A549 (cell line): ENCODE results near the gene ABCC1. TPM values are rescaled to one million over a fixed set of nuclear protein-coding genes. Genes with fewer than 3 reads are reported as not detected.
A peak's percentile ranks its signal among the peaks of the same experiment; 100 is the strongest.
"Not testable (repeated sequence)": the region's sequence is repeated elsewhere in the genome, so short reads cannot be mapped to it uniquely, and the experiment has no call there.

Experiments used
- ATAC-seq, 2 experiments: fragments of 200-7000 bp in 1 of 2; fragments of >200 bp in 1 of 2; cut with Nextera tagmentation in 1 of 2; cut with Tn5 transposase in 1 of 2; 3 replicates each; pipeline versions ENCODE4 v1.8.0 to v1.9.1; 2018 to 2020; ENCODE audit warnings: mild to moderate bottlenecking in 1 of 2, moderate library complexity in 1 of 2
- CTCF ChIA-PET: fragments of 300-600 bp; sonication (Branson Sonifier 250); formaldehyde crosslinking; extraction: SDS; loops from one replicate; lab custom pipeline; 2021; ENCODE audit warnings: antibody characterized with exemption, inconsistent platforms; lab: Yijun Ruan, JAX
- POLR2A ChIA-PET: fragments of 350-600 bp; formaldehyde crosslinking; extraction: SDS; loops from one replicate; lab custom pipeline; 2021; ENCODE audit warnings: antibody characterized with exemption, inconsistent platforms; lab: Yijun Ruan, JAX
- DNase-seq, 2 experiments: peaks; one replicate each; pipeline versions ENCODE4 v3.0.0 to v3.0.0-alpha.2; 2011 to 2016; ENCODE audit warnings: low read depth in 1 of 2, low spot score in 1 of 2
- FAIRE-seq: peaks from 2 replicates; lab custom pipeline; 2011; peaks lifted over from hg19 to GRCh38; lab: Jason Lieb, UNC
- H3K27ac ChIP-seq, 2 experiments: fragments of >200 bp; sonication (Bioruptor Twin); formaldehyde crosslinking; 3 replicates each; pipeline ENCODE4 v1.5.1; 2016 to 2017
- H3K4me1 ChIP-seq: fragments of >200 bp; sonication (Bioruptor Twin); formaldehyde crosslinking; 3 replicates; pipeline ENCODE4 v1.6.1; 2016
- H3K4me2 ChIP-seq: fragments of >200 bp; sonication (Bioruptor Twin); formaldehyde crosslinking; 3 replicates; pipeline ENCODE4 v1.6.1; 2016
- H3K4me3 ChIP-seq: fragments of >200 bp; sonication (Bioruptor Twin); formaldehyde crosslinking; 3 replicates; pipeline ENCODE4 v1.5.1; 2016
- H3K9me3 ChIP-seq: fragments of >200 bp; sonication (Bioruptor Twin); formaldehyde crosslinking; 3 replicates; pipeline ENCODE4 v1.6.1; 2016
- ATOH8 ChIP-seq: fragments of 250-450 bp; sonication (Bioruptor Pico); IDR thresholded peaks from 2 replicates; pipeline ENCODE4 v1.5.0; 2020; ENCODE audit warnings: low read depth, mild to moderate bottlenecking, moderate library complexity
- BHLHE40 ChIP-seq: IDR thresholded peaks from 2 replicates; pipeline ENCODE4 v1.6.1; 2012; ENCODE audit warnings: low read depth, low read length, inconsistent platforms
- CBX2 ChIP-seq: fragments of 200-600 bp; sonication (generic); IDR thresholded peaks from 2 replicates; pipeline ENCODE4 v1.6.1; 2016; ENCODE audit warnings: low read depth, mild to moderate bottlenecking, borderline replicate concordance
- CHD4 ChIP-seq: fragments of 200-600 bp; sonication (generic); IDR thresholded peaks from 2 replicates; pipeline ENCODE4 v1.6.1; 2016; ENCODE audit warnings: antibody characterized with exemption, mild to moderate bottlenecking, borderline replicate concordance
- E2F6 ChIP-seq: IDR thresholded peaks from 2 replicates; pipeline ENCODE4 v1.6.1; 2012; ENCODE audit warnings: low read depth, borderline replicate concordance
- ESRRA ChIP-seq: fragments of 150-350 bp; IDR thresholded peaks from 2 replicates; pipeline ENCODE4 v1.6.1; 2014; ENCODE audit warnings: mild to moderate bottlenecking, low read length, borderline replicate concordance
- FOSB ChIP-seq: fragments of 250-450 bp; sonication (Bioruptor Pico); IDR thresholded peaks from 2 replicates; pipeline ENCODE4 v1.5.0; 2020; ENCODE audit warnings: mild to moderate bottlenecking, moderate library complexity
- GATA3 ChIP-seq: IDR thresholded peaks from 2 replicates; pipeline ENCODE4 v1.6.1; 2012; ENCODE audit warnings: borderline replicate concordance
- MAFK ChIP-seq: fragments of 450-650 bp; IDR thresholded peaks from 2 replicates; pipeline ENCODE4 v1.6.1; 2014; ENCODE audit not compliant: partially characterized antibody
- PBX3 ChIP-seq: IDR thresholded peaks from 2 replicates; pipeline ENCODE4 v1.6.1; 2012
- POLR2AphosphoS2 ChIP-seq: conservative IDR thresholded peaks from 2 replicates; pipeline ENCODE4 v1.6.1; 2012; ENCODE audit warnings: low read length, improper control_type of control experiment, inconsistent platforms
- RAD21 ChIP-seq, 2 experiments: fragments of >200 bp in 1 of 2; sonication (Bioruptor Twin) in 1 of 2; formaldehyde crosslinking in 1 of 2; IDR thresholded peaks in 1 of 2; conservative IDR thresholded peaks in 1 of 2; 2 replicates in 1 of 2; 3 replicates in 1 of 2; pipeline ENCODE4 v1.6.1; 2012 to 2018; ENCODE audit warnings: inconsistent platforms in 1 of 2
- RARB ChIP-seq: fragments of 250-450 bp; sonication (Bioruptor Pico); IDR thresholded peaks from 2 replicates; pipeline ENCODE4 v1.8.0; 2021; ENCODE audit warnings: mild to moderate bottlenecking, moderate library complexity
- RCOR1 ChIP-seq: fragments of 150-350 bp; IDR thresholded peaks from 2 replicates; pipeline ENCODE4 v1.6.1; 2014; ENCODE audit warnings: antibody characterized with exemption, low read length, low read depth
- SREBF2 ChIP-seq: fragments of 450-650 bp; IDR thresholded peaks from 2 replicates; pipeline ENCODE4 v1.6.1; 2014; ENCODE audit warnings: mild to moderate bottlenecking, moderate library complexity
- ZNF302 ChIP-seq: fragments of 250-450 bp; sonication (Bioruptor Pico); IDR thresholded peaks from 2 replicates; pipeline ENCODE4 v1.9.0; 2021; ENCODE audit warnings: inconsistent platforms, mild to moderate bottlenecking, moderate library complexity
- ZSCAN20 ChIP-seq: fragments of 250-450 bp; sonication (Bioruptor Pico); IDR thresholded peaks from 2 replicates; pipeline ENCODE4 v1.8.0; 2022; ENCODE audit warnings: mild to moderate bottlenecking, moderate library complexity
- WGBS: methylation state at CpG from one replicate; pipeline ENCODE4 v1.1.6; 2017; ENCODE audit errors: missing lambda C conversion rate; 5-methylcytosine and 5-hydroxymethylcytosine counted together
- polyA plus RNA-seq, 4 experiments: library from polyadenylated mRNA; depleted of rRNA in 3 of 4; stranded (reverse); fragments of >200 nt; fragmentation: RNase III in 1 of 4; extraction: RNeasy Plus Mini Kit Qiagen cat#74134 plus additional on column Dnase treatment in 1 of 4; gene quantifications; 2 replicates in 3 of 4; 3 replicates in 1 of 4; pipeline ENCODE4 v1.2.3, GENCODE V29; 2011 to 2017

The ABCC1 gene
- polyA plus RNA-seq, 2 of the 4 experiments (the other 2 are of a cell fraction), result 56.5 to 93.8 TPM

GRCh38 chr16:16104132-16104803 is 154.9 kb downstream of the ABCC1 start:
- POLR2A ChIA-PET, H3K4me1 ChIP-seq, FAIRE-seq, H3K27ac ChIP-seq, H3K4me3 ChIP-seq, H3K9me3 ChIP-seq, H3K4me2 ChIP-seq, DNase-seq: not testable (repeated sequence)
- CTCF ChIA-PET, result interaction anchor here (0.7 to 1.2 kb wide), 2 partner anchors 326 to 391 kb away, joined by 3 to 4 read pairs; no protein-coding TSS in a partner anchor
- whole genome bisulfite sequencing, result 93% methylated on average over 14 of the region's 16 CpGs
- peak; percentile 4 for TF ChIP-seq MAFK
- 0 out of 6 replicates have a peak, but pooled peaks of 1 of the 2 experiments have one; percentile 7 for ATAC-seq

GRCh38 chr16:16104804-16105141 is 155.4 kb downstream of the ABCC1 start:
- H3K4me3 ChIP-seq, H3K27ac ChIP-seq, POLR2A ChIA-PET, H3K4me2 ChIP-seq, DNase-seq, FAIRE-seq, H3K4me1 ChIP-seq, H3K9me3 ChIP-seq, ATAC-seq: not testable (repeated sequence)
- CTCF ChIA-PET, result interaction anchor here (1.2 kb wide), 2 partner anchors 9 to 392 kb away, joined by 3 to 4 read pairs; no protein-coding TSS in a partner anchor
- over 99% methylated on average over 13 of the region's 21 CpGs for WGBS

GRCh38 chr16:16105646-16106045 is 156.2 kb downstream of the ABCC1 start:
- 91% methylated on average over 14 of the region's 14 CpGs for WGBS
- H3K4me1 ChIP-seq, result no peaks in the 10 kb centered on the region
- ATAC-seq (no peak), DNase-seq (no peak), FAIRE-seq (no peak)
- POLR2A ChIA-PET, result no interaction called here
- no peak for TF ChIP-seq FOSB (CRISPR knock-in tag)
- TF ChIP-seq RCOR1, result no peak
- no peak for TF ChIP-seq ZNF302
- TF ChIP-seq ESRRA, result no peak
- no peak for TF ChIP-seq SREBF2
- no peak overlapping the region for H3K4me2 ChIP-seq
- CTCF ChIA-PET, result interaction anchor here (1.1 to 1.2 kb wide), 3 partner anchors 9 to 392 kb away, joined by 3 to 4 read pairs (median 3); no protein-coding TSS in a partner anchor
- H3K9me3 ChIP-seq, result no peaks in the 10 kb centered on the region
- H3K27ac ChIP-seq, result no peak overlapping the region
- no peak overlapping the region for H3K4me3 ChIP-seq

GRCh38 chr16:16106466-16106865 is 157.1 kb downstream of the ABCC1 start:
- CTCF ChIA-PET, result no interaction called here
- ATAC-seq (no peak), DNase-seq (no peak), FAIRE-seq (no peak)
- TF ChIP-seq RAD21 (conservative IDR thresholded peaks at IDR 0.05 in 1 of 2, IDR thresholded peaks at IDR 0.05 in 1 of 2), result no peak
- TF ChIP-seq GATA3, result no peak
- no peak for TF ChIP-seq CBX2
- no peak for TF ChIP-seq RARB
- TF ChIP-seq CHD4, result no peak
- no peak for TF ChIP-seq ZSCAN20 (CRISPR knock-in tag)
- no peak for TF ChIP-seq PBX3
- no peak for TF ChIP-seq E2F6
- TF ChIP-seq ATOH8 (CRISPR knock-in tag), result no peak
- no peak for TF ChIP-seq FOSB (CRISPR knock-in tag)
- no peak for TF ChIP-seq POLR2AphosphoS2
- TF ChIP-seq BHLHE40, result no peak
- 89% methylated on average over 6 of the region's 6 CpGs for WGBS
- POLR2A ChIA-PET, result no interaction called here
- Histone ChIP-seq H3K9me3 (no peaks in the 10 kb centered on the region), H3K4me1 (no peaks in the 10 kb centered on the region), H3K27ac (no peak overlapping the region), H3K4me2 (no peak overlapping the region), H3K4me3 (no peak overlapping the region)
